ENCODE measurements around the gene EMC7. TPM values are rescaled to one million over a fixed set of nuclear protein-coding genes. Genes with fewer than 3 reads are reported as not detected.

The EMC7 gene
- total RNA-seq, 4 donors from 2014 or later, result 18.9 to 62.1 (median 36.1) TPM

GRCh38 chr15:34076785-34077184 lies 24.9 kb downstream of the EMC7 start:
- Histone ChIP-seq H3K27ac (no peak overlapping the region), H3K9me3 (no peaks in the 10 kb centered on the region), H3K4me1 (no peaks in the 10 kb centered on the region), H3K36me3 (no peaks in the 10 kb centered on the region), H3K4me3 (no peak overlapping the region), H3K27me3 (no peaks in the 10 kb centered on the region)
- DNase-seq, result no peak
- 78 to 81% methylated on average over 4 of the region's 4 CpGs for WGBS, 2 donors
- TF ChIP-seq POLR2A (IDR thresholded peaks at IDR 0.05) (no peak), CTCF (IDR thresholded peaks at IDR 0.05) (no peak)
- intact Hi-C loops (cut with DNase I), result no loop called here

GRCh38 chr15:34070003-34070402 lies 31.7 kb downstream of the EMC7 start:
- no peak for DNase-seq
- no peaks in the 10 kb centered on the region for H3K36me3 ChIP-seq
- TF ChIP-seq CTCF (IDR thresholded peaks at IDR 0.05), result no peak
- no peak for TF ChIP-seq POLR2A (IDR thresholded peaks at IDR 0.05)
- H3K9me3 ChIP-seq, result no peaks in the 10 kb centered on the region
- no peaks in the 10 kb centered on the region for H3K27me3 ChIP-seq
- H3K27ac ChIP-seq, result no peak overlapping the region
- WGBS, 2 donors, result 73 to 81% methylated on average over 6 of the region's 6 CpGs
- peaks cover 0 to 19% (median 0%) of the 10 kb centered on the region in 3 donors for H3K4me1 ChIP-seq
- intact Hi-C loops (cut with DNase I), result no loop called here
- no peak overlapping the region for H3K4me3 ChIP-seq

GRCh38 chr15:34065941-34066340 lies 35.7 kb downstream of the EMC7 start:
- Histone ChIP-seq H3K4me1 (peaks cover 0 to 26% (median 0%) of the 10 kb centered on the region in 3 donors), H3K4me3 (no peak overlapping the region), H3K27ac (peak overlapping the region; percentile 70 to 80 (median 76)), H3K36me3 (no peaks in the 10 kb centered on the region), H3K27me3 (no peaks in the 10 kb centered on the region), H3K9me3 (no peaks in the 10 kb centered on the region)
- WGBS, 2 donors, result 28 to 69% methylated on average over 3 to 8 of the region's 8 CpGs
- TF ChIP-seq POLR2A (IDR thresholded peaks at IDR 0.05) (no peak), CTCF (IDR thresholded peaks at IDR 0.05) (no peak)
- intact Hi-C loops (cut with DNase I), result loop anchor here (5.0 kb wide), 1 partner anchor 141 kb away; no protein-coding TSS in a partner anchor
- DNase-seq, result no peak

GRCh38 chr15:34065261-34065660 lies 36.4 kb downstream of the EMC7 start:
- intact Hi-C loops (cut with DNase I), result loop anchor here (5.0 kb wide), 1 partner anchor 142 kb away; no protein-coding TSS in a partner anchor
- Histone ChIP-seq H3K36me3 (no peaks in the 10 kb centered on the region), H3K4me1 (peaks cover 0 to 26% (median 0%) of the 10 kb centered on the region in 3 donors)

GRCh38 chr15:34064438-34064837 lies 37.2 kb downstream of the EMC7 start:
- TF ChIP-seq POLR2A (IDR thresholded peaks at IDR 0.05), result no peak
- no peak for TF ChIP-seq CTCF (IDR thresholded peaks at IDR 0.05)
- WGBS, 2 donors, result 0% methylated on average over 1 of the region's 1 CpG
- Histone ChIP-seq H3K27ac (peak overlapping the region in 1 of 4 donors; percentile 31), H3K36me3 (no peaks in the 10 kb centered on the region), H3K27me3 (no peaks in the 10 kb centered on the region), H3K9me3 (no peaks in the 10 kb centered on the region), H3K4me1 (peaks cover 0 to 26% (median 0%) of the 10 kb centered on the region in 3 donors), H3K4me3 (no peak overlapping the region)
- intact Hi-C loops (cut with DNase I), result no loop called here
- no peak for DNase-seq

More at GRCh38 chr15:34065261-34065660, 36.4 kb downstream of the EMC7 start:
- TF ChIP-seq CTCF (IDR thresholded peaks at IDR 0.05) (no peak), POLR2A (IDR thresholded peaks at IDR 0.05) (no peak)
- Histone ChIP-seq H3K4me3 (no peak overlapping the region), H3K27ac (peak overlapping the region in 3 of 4 donors; percentile 31 to 70 (median 54)), H3K27me3 (no peaks in the 10 kb centered on the region), H3K9me3 (no peaks in the 10 kb centered on the region)
- WGBS, 2 donors, result 48 to 73% methylated on average over 3 of the region's 3 CpGs
- DNase-seq, result no peak
